Prostate gland (tissue), 2 donors: Measurements from ENCODE around the gene ATG101. TPM values are rescaled to one million over a fixed set of nuclear protein-coding genes. Genes with fewer than 3 reads are reported as not detected.

Source experiments
- DNase-seq: peaks from one replicate; pipeline ENCODE4 v3.0.0-alpha.2; 2019; ENCODE audit warnings: low spot score
- H3K27ac ChIP-seq, 2 donors: fragments of 200-600 bp; sonication (generic); 2 replicates each; pipeline ENCODE4 v1.5.1; 2017 to 2019
- H3K27me3 ChIP-seq: fragments of 200-600 bp; sonication (generic); replicated peaks from 2 replicates; pipeline ENCODE4 v1.5.1; 2019; ENCODE audit not compliant: insufficient read depth
- H3K36me3 ChIP-seq, 2 donors: fragments of 200-600 bp; sonication (generic); 1 replicate in 1 of 2; 2 replicates in 1 of 2; pipeline versions ENCODE4 v1.5.1 to v1.8.1; 2017 to 2019
- H3K4me1 ChIP-seq: fragments of 200-600 bp; sonication (generic); replicated peaks from 2 replicates; pipeline ENCODE4 v1.5.1; 2019
- H3K4me3 ChIP-seq, 2 donors: fragments of 200-600 bp; sonication (generic); 2 replicates each; pipeline ENCODE4 v1.5.1; 2017 to 2019
- H3K9me3 ChIP-seq: fragments of 200-600 bp; sonication (generic); 2 replicates; pipeline ENCODE4 v1.5.1; 2017
- POLR2A ChIP-seq: fragments of 450-650 bp; IDR thresholded peaks from one replicate; pipeline ENCODE4 v1.6.1; 2016; ENCODE audit warnings: antibody characterized with exemption, mild to moderate bottlenecking
- POLR2AphosphoS5 ChIP-seq: sonication (generic); formaldehyde crosslinking; IDR thresholded peaks from one replicate; pipeline ENCODE4 v1.6.1; 2017; ENCODE audit warnings: antibody characterized with exemption
- WGBS: methylation state at CpG from one replicate; pipeline ENCODE4 v1.1.5; 2018; 5-methylcytosine and 5-hydroxymethylcytosine counted together
- intact Hi-C: fragments of 100-400 bp; cut with DNase I; formaldehyde crosslinking; loops from one replicate; pipeline ENCODE4 v1.14.2; 2022
- total RNA-seq, 2 donors: library from RNA; depleted of rRNA; stranded (reverse); fragments of >200 nt; gene quantifications; one replicate each; pipeline ENCODE4 v1.1.0, GENCODE V29; 2016
- TF ChIP-seq, protein P1 (sequence below), 4 experiments: fragments of 200-600 bp in 2 of 4; fragments of 450-650 bp in 2 of 4; sonication (generic) in 2 of 4; IDR thresholded peaks; 1 replicate in 3 of 4; 2 replicates in 1 of 4; pipeline ENCODE4 v1.5.1; 2016 to 2019; ENCODE audit warnings: antibody characterized with exemption in 4 of 4, mild to moderate bottlenecking in 2 of 4, moderate library complexity in 2 of 4

The ATG101 gene
- total RNA-seq, 2 donors from 2014 or later = 60.0 to 64.1 TPM

- H3K27me3 ChIP-seq = no peaks in the 10 kb centered on the region
- DNase-seq = no peak
- 75% methylated on average over 9 of the region's 9 CpGs for WGBS
- H3K4me3 ChIP-seq = no peak overlapping the region
- no peaks in the 10 kb centered on the region for H3K36me3 ChIP-seq
- intact Hi-C loops = no loop called here
- H3K27ac ChIP-seq = peak overlapping the region; percentile 71 to 88
- H3K9me3 ChIP-seq = no peaks in the 10 kb centered on the region
- TF ChIP-seq POLR2A (no peak), POLR2AphosphoS5 (no peak)
- TF ChIP-seq, protein P1, sequence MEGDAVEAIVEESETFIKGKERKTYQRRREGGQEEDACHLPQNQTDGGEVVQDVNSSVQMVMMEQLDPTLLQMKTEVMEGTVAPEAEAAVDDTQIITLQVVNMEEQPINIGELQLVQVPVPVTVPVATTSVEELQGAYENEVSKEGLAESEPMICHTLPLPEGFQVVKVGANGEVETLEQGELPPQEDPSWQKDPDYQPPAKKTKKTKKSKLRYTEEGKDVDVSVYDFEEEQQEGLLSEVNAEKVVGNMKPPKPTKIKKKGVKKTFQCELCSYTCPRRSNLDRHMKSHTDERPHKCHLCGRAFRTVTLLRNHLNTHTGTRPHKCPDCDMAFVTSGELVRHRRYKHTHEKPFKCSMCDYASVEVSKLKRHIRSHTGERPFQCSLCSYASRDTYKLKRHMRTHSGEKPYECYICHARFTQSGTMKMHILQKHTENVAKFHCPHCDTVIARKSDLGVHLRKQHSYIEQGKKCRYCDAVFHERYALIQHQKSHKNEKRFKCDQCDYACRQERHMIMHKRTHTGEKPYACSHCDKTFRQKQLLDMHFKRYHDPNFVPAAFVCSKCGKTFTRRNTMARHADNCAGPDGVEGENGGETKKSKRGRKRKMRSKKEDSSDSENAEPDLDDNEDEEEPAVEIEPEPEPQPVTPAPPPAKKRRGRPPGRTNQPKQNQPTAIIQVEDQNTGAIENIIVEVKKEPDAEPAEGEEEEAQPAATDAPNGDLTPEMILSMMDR (IDR thresholded peaks at IDR 0.05) = no peak
- H3K4me1 ChIP-seq = peaks cover 14% of the 10 kb centered on the region
Observed at GRCh38 chr12:52084491-52085231, 14.9 kb downstream of the ATG101 start.

DNA sequence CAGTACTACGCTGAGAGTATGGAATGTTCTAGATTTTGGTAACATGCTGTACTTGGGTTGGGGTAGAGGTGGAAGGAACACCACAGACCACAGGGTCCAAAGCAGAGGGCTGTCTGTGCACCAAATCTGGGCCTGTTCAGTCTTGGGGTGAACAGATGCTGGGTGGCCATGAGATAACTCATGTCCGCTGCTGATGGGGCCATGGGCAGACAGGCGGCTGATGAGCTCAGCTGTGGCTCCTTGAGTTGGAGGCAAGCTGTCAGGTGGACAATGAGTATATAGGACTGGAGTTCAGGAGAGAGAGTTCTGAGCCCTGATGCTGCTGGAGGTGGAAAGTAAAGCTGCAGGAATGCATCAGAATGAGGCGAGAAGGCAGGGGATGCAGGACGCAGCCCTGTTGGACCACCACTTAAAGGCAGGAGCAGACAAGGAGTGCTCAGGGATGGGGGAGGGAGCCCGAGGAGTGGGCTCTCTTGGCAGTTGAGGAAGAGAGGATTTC is 16.0 kb downstream of the ATG101 start:
- 87% methylated on average over 6 of the region's 6 CpGs for WGBS
- Histone ChIP-seq H3K9me3 (no peaks in the 10 kb centered on the region), H3K27me3 (no peaks in the 10 kb centered on the region), H3K4me1 (peaks cover 14% of the 10 kb centered on the region), H3K4me3 (no peak overlapping the region), H3K36me3 (no peaks in the 10 kb centered on the region), H3K27ac (peak overlapping the region; percentile 71 to 88)
- DNase-seq = no peak
- intact Hi-C loops = no loop called here
- TF ChIP-seq POLR2AphosphoS5 = no peak
- TF ChIP-seq, protein P1 (IDR thresholded peaks at IDR 0.05) = no peak
- no peak for TF ChIP-seq POLR2A

- Histone ChIP-seq H3K36me3 (no peaks in the 10 kb centered on the region), H3K9me3 (no peaks in the 10 kb centered on the region), H3K27ac (peak overlapping the region; percentile 71 to 88), H3K4me1 (peaks cover 14% of the 10 kb centered on the region), H3K27me3 (no peaks in the 10 kb centered on the region), H3K4me3 (no peak overlapping the region)
- intact Hi-C loops = no loop called here
- WGBS = 37% methylated on average over 9 of the region's 9 CpGs
- DNase-seq = peak; percentile 81
- TF ChIP-seq, protein P1 (IDR thresholded peaks at IDR 0.05) = peak in 1 of 4 experiments; percentile 12
- TF ChIP-seq POLR2A = no peak
- TF ChIP-seq POLR2AphosphoS5 = peak; percentile 91
Observed at GRCh38 chr12:52086366-52086765, 16.6 kb downstream of the ATG101 start.

DNA sequence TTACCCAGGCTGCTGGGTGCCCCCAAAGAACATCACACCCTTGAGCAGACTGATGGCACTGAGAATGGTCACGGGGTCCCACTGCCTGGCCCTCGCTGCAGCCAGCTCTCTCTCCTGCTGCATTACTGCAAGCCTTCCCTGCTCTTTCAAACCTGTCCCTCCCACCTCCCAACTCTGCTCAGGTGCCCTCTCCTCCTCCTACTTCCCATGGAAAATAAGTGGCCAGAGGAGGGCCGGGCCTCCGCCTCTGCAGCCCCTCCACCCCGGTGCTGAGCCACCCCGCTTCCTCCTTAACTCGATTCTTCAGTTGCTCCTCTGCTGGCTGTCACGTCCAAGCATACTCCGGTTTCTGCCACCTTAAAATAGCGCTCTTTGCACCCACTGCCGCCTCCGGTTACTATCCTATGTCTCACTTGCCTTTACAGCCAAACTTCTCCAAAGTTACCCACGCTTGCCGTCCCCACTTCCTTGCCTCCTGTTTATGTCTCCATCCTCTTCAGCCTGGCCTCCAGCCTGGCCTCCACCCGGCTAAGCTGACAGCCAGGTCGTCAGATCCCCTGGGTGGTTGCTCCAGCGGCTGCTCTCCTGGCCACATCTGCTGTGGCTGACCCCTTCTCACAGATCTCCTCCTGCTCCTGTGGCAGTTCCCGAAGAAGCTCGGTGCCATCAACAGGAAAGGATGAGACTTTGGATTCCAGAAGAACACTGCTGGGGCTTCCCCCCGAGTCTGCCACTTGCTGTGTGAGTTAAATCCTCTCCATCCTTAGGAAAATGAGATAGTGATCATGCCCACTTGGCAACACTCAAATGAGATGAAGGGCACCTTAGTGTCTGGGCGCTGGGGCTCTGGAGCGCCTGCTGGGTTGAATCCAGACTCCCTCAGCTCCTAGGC is 17.4 kb downstream of the ATG101 start:
- Histone ChIP-seq H3K36me3 (no peaks in the 10 kb centered on the region), H3K9me3 (no peaks in the 10 kb centered on the region), H3K27ac (peak overlapping the region; percentile 71 to 88), H3K27me3 (no peaks in the 10 kb centered on the region), H3K4me1 (peaks cover 14% of the 10 kb centered on the region), H3K4me3 (no peak overlapping the region)
- DNase-seq = no peak
- WGBS = 77% methylated on average over 22 of the region's 22 CpGs
- intact Hi-C loops = no loop called here
- TF ChIP-seq POLR2A (no peak), POLR2AphosphoS5 (no peak)
- TF ChIP-seq, protein P1 (IDR thresholded peaks at IDR 0.05) = no peak
